HG03520 (cell line): ENCODE measurements around the gene IHH.

Experiments
- ATAC-seq: cut with Tn5 transposase; IDR thresholded peaks from one replicate; pipeline ENCODE4 v1.9.1; 2021; ENCODE audit warnings: mild to moderate bottlenecking, moderate library complexity; ENCODE audit not compliant: unreplicated experiment

The IHH gene

GRCh38 chr2:219041252-219041651 lies 19.5 kb downstream of the IHH start, which contains the start of gene CFAP65:
TSS of gene CFAP65 (minus strand) at chr2:219041516. CDS start at chr2:219039048, 2,468 bp downstream.
- no peak for ATAC-seq

DNA sequence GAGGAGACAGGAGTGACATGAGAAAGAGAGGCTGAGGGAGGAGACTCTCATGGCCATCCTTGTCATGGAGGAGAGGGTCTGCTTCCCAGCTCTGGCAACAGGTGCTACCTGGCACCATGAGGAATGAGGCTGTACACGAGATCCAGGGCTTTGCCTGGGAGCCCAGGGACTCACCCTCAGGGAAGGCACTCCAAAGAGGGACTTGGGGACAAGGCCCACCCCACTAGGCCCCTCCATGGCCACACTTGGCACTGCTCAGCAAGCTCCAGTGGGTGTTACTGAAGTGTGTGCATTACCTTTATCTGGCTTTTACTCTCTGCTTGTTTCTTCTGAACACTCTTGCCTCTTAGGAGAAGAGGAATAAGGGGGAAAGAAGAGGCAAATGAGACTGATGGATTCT lies 22.1 kb downstream of the IHH start:
- no peak for ATAC-seq

DNA sequence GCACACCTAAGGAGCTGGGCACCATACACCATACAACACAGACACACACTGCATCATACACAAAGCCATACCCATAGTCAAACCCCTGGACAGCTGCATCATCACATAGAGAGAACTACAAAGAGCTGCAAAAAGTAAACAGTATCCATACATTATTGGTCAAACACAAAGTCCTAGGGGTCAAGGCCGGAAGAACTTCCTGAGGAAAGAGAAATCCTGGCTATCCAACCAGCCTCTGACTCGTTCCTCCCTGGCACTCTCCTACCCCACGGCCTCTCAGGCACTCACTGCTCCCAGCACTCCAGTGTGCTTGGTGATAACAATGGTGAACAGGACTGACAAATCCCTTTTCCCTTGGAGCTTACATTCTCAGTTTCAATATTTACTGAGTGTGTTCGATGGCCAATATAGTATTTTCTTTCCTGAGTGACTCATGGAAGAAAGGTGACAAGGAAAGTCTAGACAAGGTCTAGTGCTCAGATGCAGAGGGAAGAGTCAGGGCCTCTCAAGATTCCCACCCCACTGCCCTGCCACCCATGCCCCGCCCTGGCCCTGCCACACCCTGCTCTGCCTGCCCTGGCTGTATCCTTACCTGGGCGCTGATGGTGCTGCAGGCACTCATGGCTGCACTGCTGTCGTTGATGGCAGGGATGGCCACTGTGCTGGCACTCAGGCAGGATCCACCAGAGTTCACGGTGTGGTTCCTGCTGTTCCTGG lies 22.8 kb downstream of the IHH start:
- ATAC-seq: no peak

- ATAC-seq: no peak
Observed at GRCh38 chr2:219035942-219036341, 24.8 kb downstream of the IHH start.

- no peak for ATAC-seq
Observed at GRCh38 chr2:219034823-219035222, 25.9 kb downstream of the IHH start.

- no peak for ATAC-seq
Observed at GRCh38 chr2:219032051-219032745, 28.5 kb downstream of the IHH start.

GRCh38 chr2:219031005-219031738 lies 29.5 kb downstream of the IHH start:
- ATAC-seq: no peak

DNA sequence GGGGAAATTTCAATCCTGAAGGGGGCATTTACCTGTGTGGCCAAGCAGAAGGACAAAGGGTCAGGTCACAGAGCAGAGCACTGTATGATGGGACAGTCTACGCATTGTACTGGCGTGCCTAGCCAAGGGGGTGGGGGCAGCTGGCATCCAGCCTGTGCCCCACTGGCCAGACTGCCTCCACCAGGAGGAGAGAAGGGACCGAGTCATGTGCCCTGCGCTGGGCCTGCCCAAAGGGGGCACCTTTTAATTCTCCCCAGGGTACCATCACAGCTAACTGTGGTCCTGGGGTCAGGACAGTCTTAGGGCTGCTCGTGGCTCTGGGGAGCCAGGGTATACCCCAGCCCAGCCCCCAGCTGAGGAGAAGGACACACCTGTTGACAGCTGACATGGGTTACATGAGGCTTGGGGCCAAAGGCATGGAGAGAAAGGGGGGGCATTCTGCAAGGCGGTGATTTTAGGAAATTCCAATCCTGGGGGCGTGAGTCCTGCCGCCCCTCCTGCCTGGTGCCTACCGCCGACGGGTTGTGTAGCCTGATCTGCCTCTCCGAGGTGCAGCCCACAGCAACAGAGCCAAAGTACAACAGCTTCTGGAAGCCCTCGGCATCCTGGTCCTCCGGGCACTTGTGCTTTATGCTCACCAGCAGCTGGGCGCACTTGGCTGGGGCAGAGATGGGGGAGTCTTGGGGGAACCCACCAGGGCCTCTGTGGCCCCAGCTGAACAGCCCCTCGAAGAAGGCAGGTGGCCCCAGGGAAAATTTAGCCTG lies 30.4 kb downstream of the IHH start:
- no peak for ATAC-seq

- peak; percentile 88 for ATAC-seq
Observed at GRCh38 chr2:219029829-219030165, 30.9 kb downstream of the IHH start.

DNA sequence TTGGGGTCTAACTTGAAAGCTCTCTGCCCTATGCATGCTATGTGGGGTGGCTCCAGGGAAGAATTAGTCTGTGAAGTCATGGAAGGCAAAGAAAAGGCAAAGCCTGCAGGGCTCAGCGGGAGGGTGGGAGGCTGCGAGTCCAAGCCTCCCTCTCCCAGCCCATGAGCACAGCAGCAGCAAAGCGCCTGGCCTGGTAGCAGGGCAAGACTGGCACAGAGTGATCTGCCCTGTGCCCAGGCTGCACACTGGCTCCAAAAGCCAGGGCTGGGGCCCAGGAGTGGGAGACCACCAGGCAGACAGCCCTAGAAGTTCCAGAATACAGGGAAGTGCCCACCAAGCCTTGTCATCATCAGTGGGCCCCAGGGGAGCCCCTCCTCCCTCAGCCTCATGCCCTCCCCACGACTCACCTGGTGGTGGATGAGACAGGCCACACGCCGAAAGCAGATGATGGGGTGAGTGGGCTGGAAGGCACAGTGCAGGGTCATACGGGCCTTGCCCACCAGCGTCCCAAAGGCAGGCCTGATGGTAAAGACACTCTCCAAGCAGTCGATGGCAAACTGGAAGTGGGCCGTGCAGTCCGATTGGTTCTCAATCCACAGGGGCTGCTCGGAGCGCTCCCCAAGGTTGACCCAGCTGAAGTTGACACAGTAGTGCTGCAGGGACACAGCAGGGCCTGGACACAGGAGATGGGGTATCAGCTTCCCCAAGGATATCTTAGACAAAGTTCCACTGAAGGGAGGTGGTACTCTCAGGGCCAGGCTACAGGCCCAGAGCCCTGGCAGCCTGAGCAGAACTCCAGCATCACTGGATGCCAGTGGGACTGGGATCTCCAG lies 31.5 kb downstream of the IHH start:
- peak; percentile 17 for ATAC-seq

- ATAC-seq: no peak
Observed at GRCh38 chr2:219028141-219028540, 32.6 kb downstream of the IHH start.

DNA sequence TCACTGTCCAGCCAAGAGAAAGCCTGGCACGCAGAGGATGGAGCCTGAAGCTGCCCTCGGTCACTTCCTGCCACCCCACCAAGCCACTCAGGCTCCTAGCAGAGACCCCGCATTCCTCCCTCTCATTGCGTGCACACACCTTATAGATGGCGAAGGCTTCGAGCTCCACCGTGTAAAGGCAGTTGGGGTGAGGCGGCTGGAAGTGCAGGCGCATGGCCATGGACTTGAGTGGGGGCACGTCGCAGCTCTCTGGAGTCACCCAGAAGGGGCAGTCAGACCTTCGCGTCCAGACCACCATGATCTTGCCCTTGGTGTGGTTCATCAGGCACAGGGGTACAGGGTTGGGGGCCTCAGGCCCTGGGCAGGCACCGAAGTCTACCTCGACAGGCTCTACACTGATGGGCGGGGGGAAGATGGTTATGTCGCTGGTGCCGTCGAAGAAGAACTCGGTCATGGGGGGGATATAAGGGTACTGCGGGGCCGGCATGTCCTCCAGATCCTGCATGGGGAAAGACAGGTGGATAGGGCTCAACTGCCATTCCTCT lies 33.1 kb downstream of the IHH start:
- ATAC-seq: no peak

DNA sequence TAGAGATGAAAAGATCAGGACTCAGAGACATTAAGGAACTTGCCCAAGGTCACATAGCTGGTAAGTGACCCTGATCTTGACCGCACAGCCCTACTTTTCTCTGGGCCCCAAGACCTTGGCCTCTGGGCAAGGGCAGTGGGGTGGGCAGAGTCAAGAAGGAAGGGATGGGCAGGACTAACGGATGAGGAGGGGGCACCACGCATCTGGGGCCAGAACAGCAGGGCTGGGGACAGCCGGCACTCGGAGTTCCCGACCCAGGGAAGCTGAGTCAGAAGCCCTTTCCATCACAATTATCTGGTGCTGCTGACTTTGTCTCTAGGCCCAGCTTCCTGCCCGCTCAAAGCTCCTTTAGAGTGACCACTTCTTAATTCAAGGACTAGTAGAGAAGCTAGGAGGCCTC lies 33.8 kb downstream of the IHH start:
- no peak for ATAC-seq

DNA sequence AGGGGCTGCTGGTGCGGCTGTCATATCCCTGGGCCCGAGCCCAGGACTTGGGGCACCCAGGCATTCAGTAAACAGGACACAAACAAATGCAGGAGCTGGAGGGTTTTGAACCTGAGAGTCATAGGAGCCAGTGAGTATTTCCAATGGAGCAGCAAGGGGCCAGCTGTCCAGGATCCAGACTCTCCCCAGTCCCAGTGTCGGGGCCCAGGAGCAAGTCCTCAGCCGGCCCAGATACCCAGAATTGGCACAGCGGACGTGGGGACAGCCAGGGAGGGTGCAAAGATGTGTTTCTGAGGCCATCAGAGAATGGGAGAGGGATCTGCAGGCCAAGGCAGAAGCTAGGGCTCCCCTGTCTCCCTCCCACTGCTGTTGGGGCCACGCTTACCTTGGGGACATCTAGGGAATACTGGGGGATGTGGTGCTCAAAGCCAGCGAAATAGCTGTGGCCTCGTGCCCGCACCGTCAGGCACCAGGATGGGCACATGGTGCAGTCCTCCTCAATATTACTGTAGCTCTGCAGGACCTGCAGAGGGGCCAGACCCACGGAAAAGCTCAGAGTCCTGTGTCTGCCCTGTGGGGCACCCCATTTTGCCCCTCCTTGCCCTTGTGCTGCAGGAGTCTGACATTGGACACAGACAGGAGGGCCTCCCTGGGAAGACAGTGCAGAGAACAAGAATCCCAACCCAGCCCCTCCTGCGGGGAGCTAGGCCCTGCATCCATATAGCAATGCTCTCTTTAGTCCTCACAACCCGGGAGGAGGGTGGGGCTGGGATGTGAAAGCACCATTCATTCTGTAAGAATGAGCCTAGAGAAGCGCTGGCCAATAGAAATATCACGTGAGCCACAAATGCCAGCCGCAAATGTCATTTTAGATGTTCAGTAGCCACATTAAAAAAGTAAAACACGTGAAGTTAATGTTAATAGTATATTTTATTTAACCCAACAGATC lies 34.8 kb downstream of the IHH start:
- no peak for ATAC-seq

DNA sequence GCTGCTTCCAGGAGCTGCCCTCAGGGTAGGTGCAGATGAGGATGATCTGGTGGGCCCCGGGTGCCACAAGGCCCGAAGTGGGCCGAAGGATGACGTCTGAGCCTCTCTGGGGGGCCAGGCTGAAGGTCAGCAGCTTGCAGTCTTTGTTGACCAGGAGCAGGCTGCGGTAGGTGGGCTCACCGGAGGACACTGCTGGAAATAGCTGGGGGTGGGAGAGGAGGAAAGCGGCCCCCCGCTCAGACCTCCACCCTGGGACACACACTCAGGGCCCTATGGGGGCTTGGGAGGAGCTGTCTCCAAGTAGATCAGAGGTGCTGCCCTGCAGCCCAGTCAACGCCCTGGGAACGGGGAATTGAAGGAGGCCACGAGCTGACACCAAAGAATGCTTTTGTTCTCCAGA lies 36.7 kb downstream of the IHH start:
- no peak for ATAC-seq

DNA sequence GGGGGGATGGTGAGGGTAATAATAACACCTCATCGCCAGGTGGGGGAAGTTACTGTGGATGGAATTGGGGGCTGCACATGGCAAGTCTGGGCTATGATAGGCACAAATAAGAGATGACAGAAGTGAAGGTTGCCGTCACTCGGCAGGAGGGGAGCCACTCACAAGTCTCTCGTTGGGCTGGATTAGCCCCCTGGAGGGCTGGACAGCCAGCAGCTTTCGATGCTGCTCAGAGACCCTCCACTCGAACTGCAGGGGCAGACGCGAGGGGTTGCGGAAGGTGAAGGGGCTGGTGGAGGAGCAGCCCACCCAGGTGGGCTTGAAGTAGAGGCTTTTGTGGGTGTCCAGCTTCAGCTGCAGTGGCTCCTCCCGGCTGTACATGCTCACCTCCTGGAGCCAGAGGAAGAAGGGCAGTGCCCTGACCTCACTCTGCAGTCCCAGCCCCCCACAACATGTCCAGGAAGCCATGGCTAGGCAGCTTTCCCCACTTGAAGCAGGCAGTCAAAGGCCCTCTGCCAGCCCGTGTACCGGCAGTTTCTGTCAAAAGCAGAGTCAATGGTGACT lies 37.6 kb downstream of the IHH start:
- ATAC-seq: no peak

DNA sequence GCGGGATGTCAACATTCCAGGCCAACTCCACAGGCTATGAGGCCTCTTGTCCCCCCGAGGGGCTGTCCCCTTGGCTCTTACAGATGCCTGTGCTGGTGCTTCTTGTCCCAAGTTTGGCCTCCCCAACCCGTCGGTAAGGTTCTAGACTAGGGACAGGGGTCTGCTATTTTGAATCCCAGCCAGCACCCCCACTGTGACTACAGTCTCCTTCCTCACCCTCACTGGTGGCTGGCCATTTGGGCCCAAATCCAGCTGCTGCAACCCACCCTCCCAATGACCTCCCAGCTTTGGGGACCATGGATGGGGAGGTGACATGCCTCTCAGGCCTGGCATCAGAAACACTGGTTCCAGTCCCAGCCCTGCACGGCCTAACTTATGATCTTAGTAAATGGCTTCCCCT lies 38.1 kb downstream of the IHH start:
- no peak for ATAC-seq

- ATAC-seq: no peak
Observed at GRCh38 chr2:219022041-219022440, 38.7 kb downstream of the IHH start.

- ATAC-seq: no peak
Observed at GRCh38 chr2:219021591-219021990, 39.1 kb downstream of the IHH start.
